Measurements from ENCODE around the gene NCBP2L.

- TF ChIP-seq ZNF274 (IDR thresholded peaks at IDR 0.05; ENCODE audit: borderline replicate concordance, low read depth, low read length) = no peak
- TF ChIP-seq ZNF311 (CRISPR knock-in tag; IDR thresholded peaks at IDR 0.05) = no peak
- no peak for TF ChIP-seq CREB1 (IDR thresholded peaks at IDR 0.05)
- no peak for TF ChIP-seq CREB1 (CRISPR knock-in tag; IDR thresholded peaks at IDR 0.05)
- TF ChIP-seq RNF219 (CRISPR knock-in tag; IDR thresholded peaks at IDR 0.05) = no peak
Observed at GRCh38 chrX:107730991-107731766, 46.4 kb upstream of the NCBP2L start.
